GM19193 (cell line): ENCODE results near the gene CDH23.

Experiments used
- POLR2A ChIP-seq: IDR thresholded peaks from 4 replicates; pipeline ENCODE4 v1.6.1; 2011; ENCODE audit not compliant: insufficient read depth, insufficient read length; ENCODE audit errors: extremely low read depth

CDH23 gene

DNA sequence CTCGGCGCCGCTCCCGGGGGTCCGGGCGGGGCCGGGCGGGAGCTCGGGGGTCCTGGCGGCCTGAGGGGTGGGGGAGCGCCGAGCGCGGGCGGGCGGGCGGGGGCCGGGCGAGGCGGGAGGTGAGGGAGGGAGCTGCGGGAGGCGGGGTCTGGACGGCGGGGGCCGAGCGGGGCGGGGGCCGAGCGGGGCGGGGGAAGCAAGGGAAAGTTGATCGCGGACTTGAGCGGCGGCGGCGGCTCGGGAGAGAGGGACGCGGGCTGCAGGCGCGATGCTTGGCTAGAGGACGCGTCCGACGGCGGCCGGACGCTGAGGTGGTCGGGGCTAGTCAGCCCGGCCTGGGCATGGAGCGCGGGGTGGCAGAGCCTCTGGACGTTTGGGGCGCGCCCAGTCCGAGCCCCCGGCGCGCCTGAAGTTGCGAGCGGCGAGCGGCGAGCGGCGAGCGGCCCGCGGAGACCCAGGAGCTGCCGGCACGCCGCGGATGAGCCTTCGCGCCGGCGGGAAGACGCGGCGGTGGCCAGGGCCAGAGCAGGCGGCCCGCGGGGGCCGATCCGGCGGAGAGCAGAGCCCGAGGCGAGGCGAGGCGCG lies at the start of gene CDH23:
TSS of gene CDH23 (plus strand) at position 210 of the 585 bp plus-strand sequence. CDS start 42,912 bp downstream, outside the sequence.
- TF ChIP-seq POLR2A, result no peak

DNA sequence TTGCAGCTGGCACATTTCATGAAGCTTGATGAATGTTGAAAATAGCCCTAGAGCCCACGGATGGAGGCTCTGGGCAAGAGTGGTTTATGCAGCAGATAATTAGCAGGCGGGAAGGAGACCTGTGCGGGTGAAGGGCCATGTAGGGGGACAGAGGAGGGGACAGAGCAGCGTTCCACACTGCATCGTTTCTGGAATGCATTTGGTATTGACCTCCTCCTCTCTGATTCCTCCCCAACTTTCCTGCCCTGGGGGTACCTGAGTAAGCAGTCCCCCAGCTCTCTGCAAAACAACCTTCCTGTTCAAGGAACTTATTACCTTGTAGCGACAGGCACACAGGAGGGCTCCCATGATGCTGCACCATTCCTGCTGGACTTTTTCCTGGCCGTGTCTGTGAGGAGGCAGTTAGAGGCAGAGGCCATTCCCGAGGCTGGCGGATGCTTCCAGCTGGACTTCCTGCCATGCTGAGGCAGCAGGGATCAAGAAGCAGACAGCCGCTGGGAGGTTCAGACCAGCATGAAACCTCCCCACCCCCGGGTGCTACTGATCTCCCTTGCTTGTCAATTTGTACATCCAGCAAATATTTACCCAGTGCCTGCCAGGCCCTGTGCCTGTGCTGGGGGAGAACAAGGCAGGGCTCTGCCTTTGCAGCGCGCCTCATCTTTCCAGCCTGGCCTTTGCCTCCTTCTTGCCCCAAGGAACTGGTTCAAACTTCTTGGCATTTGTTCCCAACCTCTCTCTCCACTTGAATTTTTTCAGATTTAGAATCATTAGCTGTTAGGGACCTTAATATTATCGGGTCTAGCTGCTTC lies 48.9 kb upstream of the CDH23 start:
- no peak for TF ChIP-seq POLR2A

DNA sequence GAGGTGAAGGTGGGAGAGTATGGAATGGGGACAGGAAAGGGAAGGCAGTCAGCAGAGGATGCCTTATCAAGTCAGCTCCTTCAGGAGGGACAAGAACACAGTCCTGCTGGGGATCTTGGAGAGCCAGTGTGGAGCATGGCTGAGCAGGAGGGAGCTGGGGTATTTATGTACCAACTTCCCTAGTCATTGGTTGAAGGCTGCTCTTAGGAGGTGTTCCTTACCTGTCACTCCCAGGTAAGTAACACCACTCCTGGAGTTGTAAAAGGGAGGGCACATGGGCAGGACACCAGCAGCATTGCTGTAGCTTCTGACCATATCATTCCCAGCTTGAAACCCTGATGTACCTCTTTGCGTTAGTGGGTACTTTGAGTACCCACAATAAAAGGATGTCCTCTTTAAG lies 47.9 kb upstream of the CDH23 start:
- no peak for TF ChIP-seq POLR2A

DNA sequence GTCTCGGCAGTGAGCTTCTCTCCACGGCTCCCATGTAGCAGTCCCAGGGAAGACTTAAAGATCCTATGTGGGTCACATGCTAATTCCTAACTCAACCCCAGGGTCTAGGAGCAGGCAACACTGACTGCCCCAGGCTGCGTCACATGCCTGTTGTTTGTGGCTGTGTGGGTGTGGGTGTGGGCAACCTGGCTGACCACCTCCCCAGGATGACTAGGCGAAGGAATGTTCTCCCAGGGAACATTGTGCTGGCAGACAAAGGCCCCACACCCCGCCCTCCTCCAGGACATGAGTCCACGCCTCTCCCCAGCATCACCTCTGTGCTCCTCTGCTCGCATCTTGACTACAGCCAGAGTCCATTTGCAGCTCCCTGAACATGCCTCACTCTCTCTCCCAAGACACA lies 47.3 kb upstream of the CDH23 start:
- TF ChIP-seq POLR2A, result no peak

DNA sequence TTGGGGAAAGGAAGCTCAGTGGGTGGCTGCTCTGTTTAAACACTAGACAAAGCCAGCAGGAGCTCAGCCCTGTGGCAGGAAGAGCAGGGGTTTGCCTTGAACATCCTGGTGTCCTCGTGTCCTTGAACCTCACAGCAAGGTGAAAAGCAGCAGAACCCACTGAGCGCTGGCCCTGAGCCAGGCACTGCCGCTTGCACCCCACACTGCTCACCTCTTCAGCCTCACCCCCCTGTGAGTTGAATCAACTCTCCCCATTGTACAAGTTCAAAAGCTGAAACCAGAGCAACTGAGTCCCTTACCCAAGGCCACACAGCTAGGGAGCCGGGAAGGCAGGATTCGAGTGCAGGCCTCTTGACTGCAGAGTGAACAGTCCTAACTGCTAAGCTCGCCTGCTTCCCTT lies 45.6 kb upstream of the CDH23 start:
- TF ChIP-seq POLR2A, result no peak

DNA sequence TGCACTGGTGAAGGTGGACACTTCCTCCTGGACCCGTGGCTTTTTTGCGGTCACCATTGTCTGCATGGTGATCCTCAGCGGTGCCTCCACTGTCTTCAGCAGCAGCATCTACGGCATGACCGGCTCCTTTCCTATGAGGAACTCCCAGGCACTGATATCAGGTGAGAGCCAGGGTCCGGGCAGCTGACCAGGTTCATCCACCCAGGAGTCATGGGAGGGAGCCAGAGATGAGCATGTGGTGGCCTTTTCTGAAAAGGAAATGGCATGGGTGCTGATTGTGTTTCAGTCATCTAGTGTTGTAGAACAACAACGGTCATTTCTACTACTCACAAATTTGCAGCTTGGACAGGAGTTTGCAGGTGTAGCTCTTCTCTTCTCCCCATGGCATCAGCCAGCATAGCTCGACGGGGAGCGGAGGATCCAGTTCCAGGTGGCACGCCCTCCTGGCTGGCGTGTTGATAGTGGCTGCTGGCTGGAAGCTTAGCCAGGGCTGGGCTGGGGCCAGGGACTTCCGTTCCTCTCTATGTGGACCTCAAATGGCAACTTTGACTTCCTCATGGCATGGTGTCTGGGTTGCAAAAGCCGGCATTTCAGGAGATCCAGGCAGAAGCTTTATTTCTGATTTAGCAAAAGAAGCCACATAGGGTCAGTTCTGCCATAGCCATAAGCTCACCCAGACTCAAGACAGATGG lies 44.9 kb upstream of the CDH23 start:
- TF ChIP-seq POLR2A, result no peak

DNA sequence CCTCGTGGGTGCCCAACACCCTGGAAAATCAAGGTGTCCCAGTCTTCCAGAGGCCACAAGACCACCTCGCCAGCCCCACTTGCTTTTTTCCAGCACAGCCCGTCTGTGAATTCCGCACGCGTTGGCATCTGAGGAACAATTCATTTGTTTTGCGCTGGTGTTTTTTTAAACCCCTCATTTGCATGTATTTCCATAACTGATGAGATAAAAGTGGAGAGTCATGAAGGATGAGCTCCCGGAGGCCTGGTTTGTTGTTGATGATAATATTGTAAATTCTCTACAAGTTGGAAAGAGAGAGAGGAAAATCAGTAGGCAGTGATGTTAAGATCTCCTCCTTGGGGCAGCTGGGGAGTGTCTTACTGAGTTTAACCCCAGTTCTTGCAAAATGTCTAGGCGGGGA lies 43.1 kb upstream of the CDH23 start:
- no peak for TF ChIP-seq POLR2A

DNA sequence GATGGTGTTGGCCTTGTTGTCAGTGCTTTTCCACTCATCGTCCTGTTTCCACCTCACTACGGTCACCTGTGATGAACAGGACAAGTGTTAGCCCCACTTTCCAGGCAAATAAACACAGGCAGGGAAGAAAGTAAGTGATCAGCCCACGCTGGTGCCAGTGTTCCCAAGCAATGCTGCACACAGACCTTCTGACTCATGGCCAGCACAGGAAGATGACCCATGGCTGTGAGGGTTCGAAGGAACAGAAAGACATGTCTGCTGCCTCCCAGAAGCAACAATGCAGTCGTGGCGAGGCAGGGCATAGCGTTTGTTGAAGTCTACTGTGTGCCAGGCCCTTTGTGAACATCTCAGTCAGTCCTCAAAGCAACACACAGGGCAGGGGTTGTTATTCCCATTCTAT lies 41.9 kb upstream of the CDH23 start:
- no peak for TF ChIP-seq POLR2A

DNA sequence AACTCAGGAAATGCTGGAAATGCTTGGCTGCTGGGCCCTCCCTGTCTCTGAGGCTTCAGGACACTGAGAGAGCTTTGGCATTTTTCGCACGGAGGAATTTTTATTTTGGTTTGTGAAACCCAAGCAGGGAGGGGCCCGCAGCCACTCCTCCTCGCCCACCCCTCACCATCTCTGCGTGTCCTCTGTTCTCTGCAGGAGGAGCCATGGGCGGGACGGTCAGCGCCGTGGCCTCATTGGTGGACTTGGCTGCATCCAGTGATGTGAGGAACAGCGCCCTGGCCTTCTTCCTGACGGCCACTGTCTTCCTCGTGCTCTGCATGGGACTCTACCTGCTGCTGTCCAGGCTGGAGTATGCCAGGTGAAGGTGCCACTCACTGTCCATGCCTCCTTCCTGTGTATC lies 40.8 kb upstream of the CDH23 start:
- no peak for TF ChIP-seq POLR2A

DNA sequence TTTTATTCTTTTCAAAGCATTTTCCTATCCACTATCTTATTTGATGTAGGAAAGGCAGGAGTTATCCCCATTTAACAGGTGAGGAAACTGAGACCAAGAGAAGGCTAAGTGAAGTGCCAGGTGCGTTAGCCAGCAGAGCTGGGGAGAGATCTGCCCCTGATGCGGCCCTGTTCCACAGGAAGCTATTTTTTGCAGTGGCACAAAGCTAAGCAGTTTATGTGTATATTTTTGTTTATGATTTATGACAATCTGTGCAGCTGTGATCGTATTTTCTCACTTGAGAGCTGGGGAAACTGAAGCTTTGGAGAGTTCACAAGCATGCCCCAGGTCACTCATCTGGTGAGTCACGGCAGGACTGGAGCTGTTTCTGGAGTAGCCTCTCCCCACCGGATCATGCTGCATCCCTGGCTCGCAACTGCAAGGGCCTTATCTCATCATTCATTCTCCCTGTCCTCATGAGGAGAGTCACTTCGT lies 38.9 kb upstream of the CDH23 start:
- TF ChIP-seq POLR2A, result no peak

DNA sequence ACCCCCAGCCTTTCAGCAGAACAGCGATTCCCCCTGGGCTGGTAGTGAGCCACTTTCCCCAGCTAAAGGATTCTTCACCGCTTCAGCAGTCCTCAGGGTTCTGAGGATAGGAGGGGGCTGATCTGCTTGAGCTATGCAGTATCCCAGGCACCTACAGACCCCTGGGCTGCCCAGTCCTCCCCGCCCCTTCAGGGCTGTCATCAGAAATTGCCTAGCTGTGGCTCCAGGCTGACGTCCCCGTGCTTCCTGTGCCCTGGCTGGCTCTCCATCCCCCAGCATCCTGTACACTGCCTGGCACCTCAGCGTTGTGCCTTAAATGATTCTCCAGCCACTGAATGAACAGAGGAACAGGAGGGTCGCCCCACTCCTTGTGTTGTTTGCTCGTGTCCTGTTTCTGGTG lies 38.4 kb upstream of the CDH23 start:
- TF ChIP-seq POLR2A, result no peak

DNA sequence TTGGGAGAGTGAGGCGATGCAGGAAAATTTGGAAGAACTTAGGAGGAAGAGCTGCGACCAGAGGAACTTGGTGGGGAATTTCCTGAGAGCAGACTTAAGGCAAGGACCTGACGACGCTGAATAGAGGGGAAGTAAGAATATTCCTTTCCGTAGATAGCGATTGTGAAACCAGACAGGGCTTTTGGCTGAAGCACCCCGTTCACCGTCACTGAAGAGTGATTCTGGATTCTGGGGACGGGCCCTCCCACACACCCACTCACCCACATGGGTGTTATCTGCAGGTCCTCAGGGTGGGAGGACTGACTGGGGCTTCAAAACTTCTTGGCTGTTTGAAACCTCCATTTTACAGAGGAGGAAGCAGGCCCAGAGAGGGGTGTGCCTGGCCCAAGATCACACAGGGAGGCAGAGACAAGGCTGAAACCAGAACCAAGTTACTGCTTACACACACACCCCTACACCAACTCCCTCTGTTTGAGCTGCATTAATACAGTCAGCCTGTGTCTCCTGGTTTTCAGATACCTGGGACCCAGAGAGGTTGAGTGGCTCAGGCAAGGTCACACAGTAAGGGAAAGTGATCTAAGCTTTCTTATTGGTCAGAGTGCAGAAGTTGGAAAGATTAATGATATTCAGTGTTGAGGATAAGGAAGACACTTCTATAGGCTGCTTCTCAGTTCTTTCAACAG lies 37.2 kb upstream of the CDH23 start:
- TF ChIP-seq POLR2A, result no peak

DNA sequence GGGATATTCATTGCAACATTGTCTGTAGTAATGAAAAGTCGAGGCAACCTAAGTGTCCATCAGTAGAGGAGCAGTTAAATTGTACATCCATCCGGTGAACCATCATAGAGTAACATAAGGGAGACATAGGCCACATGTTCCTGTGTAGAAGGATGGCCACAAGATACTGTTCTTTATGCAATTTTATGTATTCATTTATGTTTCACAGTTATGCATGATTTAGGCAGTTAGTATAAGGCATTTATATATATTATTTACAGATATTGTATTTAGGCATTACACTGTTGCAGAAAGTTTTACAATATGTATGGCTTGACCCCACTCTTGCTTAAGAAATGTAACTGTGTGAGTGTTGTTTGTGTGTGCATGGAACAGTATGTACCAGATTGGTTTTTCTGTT lies 36.0 kb upstream of the CDH23 start:
- no peak for TF ChIP-seq POLR2A

DNA sequence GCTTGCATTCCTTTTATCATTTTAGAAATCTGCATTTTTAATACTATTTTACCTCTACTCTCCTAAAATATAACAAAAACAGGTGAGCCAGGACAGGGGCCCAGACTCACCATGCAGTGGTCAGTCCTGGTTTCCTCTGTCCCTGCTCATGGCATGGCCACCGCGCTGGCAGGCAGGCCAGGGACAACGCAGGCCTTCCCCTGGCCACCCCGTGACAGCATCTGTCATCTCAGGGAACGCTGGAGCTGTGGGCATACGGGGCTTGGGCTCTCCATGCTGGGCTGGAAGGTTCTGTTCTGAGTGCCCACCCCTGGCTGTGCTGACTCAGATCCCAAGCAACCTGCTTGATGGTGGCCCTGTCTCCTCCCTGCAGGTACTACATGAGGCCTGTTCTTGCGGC lies 35.1 kb upstream of the CDH23 start:
- TF ChIP-seq POLR2A, result no peak

DNA sequence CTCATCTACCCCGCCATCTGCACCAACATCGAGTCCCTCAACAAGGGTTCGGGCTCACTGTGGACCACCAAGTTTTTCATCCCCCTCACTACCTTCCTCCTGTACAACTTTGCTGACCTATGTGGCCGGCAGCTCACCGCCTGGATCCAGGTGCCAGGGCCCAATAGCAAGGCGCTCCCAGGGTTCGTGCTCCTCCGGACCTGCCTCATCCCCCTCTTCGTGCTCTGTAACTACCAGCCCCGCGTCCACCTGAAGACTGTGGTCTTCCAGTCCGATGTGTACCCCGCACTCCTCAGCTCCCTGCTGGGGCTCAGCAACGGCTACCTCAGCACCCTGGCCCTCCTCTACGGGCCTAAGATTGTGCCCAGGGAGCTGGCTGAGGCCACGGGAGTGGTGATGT lies 34.6 kb upstream of the CDH23 start:
- TF ChIP-seq POLR2A, result no peak
